Stimulated activated CD4-positive, alpha-beta T cell treated with anti-CD3 and anti-CD28 coated beads, Interleukin-12 subunit alpha, Interleukin-12 subunit beta, amount 100 ng/mL, for 4 hours (primary cell): ENCODE measurements around the gene CPNE1.
"Not testable (repeated sequence)": the region's sequence is repeated elsewhere in the genome, so short reads cannot be mapped to it uniquely, and the experiment has no call there.

Experiments
- DNase-seq: peaks from one replicate; pipeline ENCODE4 v3.0.0-alpha.2; 2020

Gene CPNE1

DNA sequence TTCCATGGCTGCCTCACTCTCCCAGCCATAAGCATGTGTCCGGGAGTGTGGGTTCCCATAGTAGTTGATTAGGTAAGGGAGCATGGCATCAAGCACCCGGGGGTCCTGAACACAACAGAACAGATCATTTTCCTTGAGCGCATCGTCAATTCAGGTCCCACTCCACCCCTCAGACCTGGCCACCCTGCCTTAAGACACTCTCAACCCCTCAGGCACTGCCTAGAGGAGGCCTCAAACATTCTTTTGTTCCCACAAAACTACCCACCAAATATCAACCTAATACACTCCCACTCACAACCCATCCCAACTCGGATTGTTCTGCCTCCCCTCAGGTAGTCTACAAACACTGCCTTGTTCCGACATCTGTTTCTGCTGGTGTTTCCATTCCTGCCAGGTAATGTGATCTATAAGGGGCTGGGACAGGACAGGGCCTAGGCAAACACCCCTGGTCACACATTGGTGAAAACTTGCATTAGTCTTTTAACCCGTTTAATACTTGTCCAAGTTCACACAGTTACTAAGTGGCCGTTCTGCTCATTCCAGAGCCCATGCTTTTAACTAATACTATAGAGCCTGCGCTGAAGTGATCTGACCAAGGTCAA is 33.1 kb upstream of the CPNE1 start:
- DNase-seq: no peak

GRCh38 chr20:35695978-35696377 is 31.3 kb upstream of the CPNE1 start:
- DNase-seq: no peak

DNA sequence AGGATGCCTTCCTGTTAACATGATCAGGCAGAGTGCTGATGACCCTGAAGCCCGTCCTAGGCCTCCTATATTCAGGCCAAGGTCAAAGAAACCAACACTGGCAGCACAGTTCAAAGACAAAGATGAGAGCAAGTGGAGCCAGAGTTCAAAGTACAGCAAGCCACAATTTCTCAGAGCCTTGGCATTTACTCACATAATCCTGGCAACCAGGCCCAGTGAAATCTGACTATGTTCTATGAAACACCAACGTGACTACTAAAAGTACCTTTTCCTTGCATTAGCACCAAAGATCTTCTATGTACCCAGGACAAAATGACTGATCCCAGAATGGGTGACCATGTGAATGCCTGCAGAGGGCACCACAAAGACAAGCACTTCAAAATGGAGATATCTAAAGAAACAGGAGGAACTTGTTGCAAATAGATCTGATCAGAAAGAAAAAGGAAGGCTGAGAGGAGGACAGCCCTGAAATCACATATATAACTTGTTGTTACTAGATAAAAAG is 30.6 kb upstream of the CPNE1 start:
- no peak for DNase-seq

- no peak for DNase-seq
Observed at GRCh38 chr20:35690265-35690664, 25.6 kb upstream of the CPNE1 start.

DNA sequence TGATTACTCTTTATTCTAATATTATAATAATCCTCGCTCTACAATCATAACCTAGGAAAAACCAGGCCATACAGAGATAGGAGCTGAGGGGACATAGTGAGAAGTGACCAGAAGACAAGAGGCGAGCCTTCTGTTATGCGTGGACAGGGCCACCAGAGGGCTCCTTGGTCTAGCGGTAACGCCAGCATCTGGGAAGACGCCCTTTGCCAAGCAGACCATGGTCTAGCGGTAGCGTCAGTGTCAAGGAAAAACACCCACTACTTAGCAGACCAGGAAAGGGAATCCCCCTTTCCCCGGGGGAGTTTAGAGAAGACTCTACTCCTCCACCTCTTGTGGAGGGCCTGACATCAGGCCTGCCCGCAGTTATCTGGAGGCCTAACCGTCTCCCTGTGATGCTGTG is 22.2 kb upstream of the CPNE1 start:
- DNase-seq: not testable (repeated sequence)

- not testable (repeated sequence) for DNase-seq
Observed at GRCh38 chr20:35685368-35685767, 20.7 kb upstream of the CPNE1 start.

GRCh38 chr20:35681960-35682359 is 17.3 kb upstream of the CPNE1 start:
- no peak for DNase-seq

- no peak for DNase-seq
Observed at GRCh38 chr20:35680452-35681183, 15.9 kb upstream of the CPNE1 start.

GRCh38 chr20:35674921-35675320 is 10.2 kb upstream of the CPNE1 start:
- DNase-seq: no peak

DNA sequence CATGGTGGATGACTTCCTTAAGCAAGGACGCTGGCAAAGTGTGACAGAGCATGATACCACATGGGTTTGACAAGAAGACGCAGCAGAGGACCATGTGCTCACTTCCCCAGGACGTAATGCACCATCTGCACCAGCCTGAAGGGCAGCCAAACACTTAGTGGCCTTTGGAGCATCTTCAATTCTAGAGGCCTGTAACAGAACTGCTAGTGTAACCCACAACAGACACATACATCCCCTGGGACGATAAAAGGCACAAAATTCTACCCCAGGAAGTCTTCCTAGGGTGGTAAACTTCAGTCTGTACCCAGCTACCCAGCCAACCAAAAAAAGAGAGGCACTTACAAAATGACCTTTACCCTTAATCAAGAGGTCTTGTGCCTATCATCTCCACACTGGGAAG is 9.2 kb upstream of the CPNE1 start:
- DNase-seq: no peak

DNA sequence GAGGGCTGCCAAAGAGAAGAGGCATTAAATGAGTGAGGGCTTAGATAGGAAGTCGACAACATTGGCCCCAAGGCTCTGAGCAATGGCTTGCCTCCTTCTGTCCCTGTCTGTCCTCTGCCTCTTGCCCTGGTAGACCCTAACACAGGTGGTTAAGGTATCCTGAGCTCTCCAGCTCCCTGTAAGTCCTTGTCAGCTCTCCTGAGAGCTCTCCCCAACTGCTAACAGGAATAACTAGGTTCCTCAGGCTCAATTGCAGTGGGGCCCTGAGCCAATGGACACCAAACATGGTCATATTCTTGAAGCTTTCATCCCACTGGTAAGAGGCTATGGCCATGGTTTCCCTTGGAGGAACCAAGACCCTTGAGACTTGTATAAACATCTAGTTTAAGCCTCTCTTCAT is 5.0 kb upstream of the CPNE1 start:
- DNase-seq: no peak

DNA sequence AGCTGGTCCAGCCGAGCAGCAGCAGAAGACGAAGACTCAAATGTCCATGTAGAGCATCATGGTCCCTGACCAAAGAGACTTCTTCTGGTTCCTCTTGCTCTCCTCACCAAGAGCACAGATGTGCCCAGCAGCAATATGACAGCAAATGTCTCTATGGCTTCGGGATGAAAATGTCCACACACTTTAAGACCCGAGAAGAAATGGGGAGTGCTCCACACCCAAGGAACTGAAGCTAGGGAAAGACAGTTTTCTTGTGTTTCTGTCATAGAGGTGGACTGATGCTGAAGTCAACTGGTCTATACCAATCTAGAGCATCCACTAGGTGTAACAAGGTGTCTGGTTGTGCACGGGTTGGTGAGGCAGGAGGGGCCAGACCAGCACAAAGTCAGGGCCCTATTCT is 4.5 kb upstream of the CPNE1 start:
- no peak for DNase-seq

DNA sequence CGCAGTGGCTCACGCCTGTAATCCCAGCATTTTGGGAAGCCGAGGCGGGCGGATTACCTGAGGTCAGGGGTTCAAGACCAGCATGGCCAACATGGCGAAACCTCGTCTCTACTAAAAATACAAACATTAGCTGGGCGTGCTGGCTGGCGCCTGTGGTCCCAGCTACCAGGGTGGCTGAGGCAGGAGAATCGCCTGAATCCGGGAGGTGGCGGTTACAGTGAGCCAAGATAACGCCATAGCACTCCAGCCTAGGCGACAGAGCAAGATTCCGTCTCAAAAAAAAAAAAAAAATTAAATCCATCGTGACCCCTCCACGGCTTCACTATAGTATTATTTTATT is 1.2 kb upstream of the CPNE1 start:
- DNase-seq: no peak

- DNase-seq: peak; percentile 39
Observed at GRCh38 chr20:35663516-35664465, 909 bp downstream of the CPNE1 start.

DNA sequence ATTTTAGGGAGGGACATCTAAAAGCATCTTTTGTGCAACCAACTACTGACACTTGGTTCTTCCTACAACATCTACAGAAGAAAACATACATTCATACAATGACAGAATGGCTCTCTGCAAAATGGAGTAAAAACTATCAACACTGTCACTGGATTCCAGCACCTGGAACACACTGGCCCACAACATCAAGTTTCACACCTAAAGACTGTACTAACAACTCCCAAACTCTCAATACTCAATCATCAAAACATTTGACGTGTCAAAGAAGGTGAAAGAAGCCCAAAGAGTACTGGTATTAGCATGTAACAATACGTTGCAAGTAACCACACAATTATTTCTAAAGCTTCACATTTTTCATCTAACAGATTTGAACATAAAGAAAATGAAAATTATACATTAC is 2.1 kb downstream of the CPNE1 start:
- no peak for DNase-seq

- DNase-seq: no peak
Observed at GRCh38 chr20:35661908-35662307, 2.8 kb downstream of the CPNE1 start.

DNA sequence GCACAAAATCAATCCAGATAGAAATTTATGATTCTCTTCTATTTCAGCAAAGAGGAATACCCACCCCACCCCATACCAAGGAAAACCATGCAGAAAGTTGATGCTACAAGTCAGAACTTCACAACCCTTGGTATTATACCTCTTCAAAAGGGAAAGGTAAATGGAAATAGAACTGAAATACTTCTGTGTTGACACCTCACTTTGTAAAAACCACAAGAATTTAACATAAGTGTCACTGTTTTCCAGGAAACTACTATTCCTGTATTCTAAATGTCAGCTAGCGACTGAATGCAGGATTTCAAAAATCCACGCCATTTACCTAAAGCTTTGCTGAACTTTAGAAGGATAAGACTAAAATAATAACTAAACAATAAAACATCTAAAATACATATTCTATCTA is 3.6 kb downstream of the CPNE1 start:
- DNase-seq: no peak

DNA sequence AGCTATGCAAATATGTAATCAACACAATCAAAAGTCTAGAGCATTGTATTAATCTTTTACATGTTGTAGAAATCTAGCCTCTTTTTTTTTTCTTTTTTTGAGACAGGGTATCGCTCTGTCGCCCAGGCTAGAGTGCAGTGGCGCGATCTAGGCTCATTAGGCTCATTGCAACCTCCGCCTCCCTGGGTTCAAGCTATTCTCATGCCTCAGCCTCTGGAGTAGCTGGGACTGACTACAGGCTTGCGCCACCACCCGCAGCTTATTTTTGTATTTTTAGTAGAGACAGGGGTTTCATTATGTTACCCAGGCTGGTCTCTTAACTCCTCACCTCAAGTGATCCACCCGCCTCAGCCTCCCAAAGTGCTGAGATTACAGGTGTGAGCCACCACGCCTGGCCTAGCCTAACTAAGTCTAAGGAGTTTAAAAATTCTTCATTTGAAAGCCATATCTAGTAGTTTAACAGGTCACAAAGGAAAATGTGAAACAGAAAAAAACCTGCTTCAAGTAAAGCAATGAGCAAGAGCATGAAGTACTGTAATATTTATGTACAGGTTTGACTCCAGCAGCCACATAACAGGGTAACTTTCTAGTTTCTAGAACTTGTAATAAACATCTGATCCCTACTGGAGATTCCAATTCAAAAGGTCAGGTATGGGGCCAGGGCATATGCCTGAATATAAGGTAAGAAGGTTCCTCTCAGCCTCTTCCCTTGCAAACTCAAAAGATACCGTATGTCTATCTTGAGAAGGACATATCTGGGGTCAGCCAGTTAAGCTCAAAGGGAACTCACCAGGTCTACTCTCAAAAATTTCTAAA is 4.4 kb downstream of the CPNE1 start:
- peak; percentile 22 for DNase-seq

DNA sequence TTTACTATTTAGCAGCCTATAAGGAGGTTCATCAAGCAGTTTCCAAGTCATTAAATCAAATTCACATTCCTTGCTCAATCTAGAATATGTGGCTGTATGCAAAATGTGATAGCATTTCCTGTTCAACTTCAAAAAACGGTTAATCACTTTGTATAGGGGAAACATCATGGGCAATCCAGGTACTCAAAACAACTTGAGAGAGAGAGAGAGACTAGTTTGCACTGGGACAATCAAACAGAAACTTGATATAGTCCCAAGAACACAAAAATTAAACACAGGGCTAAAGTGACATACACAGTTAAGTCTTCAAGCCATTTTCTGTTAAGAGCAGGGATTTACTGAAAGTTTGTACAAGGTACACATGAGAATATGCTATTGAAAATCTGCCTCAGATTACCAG is 7.4 kb downstream of the CPNE1 start:
- DNase-seq: no peak

- no peak for DNase-seq
Observed at GRCh38 chr20:35654415-35654814, 10.3 kb downstream of the CPNE1 start.

GRCh38 chr20:35653893-35654292 is 10.8 kb downstream of the CPNE1 start:
- no peak for DNase-seq

- DNase-seq: no peak
Observed at GRCh38 chr20:35653430-35653734, 11.3 kb downstream of the CPNE1 start.
